ENCODE data around the gene MAN1A2. TPM values are rescaled to one million over a fixed set of nuclear protein-coding genes. Genes with fewer than 3 reads are reported as not detected.
"Not testable (repeated sequence)": the region's sequence is repeated elsewhere in the genome, so short reads cannot be mapped to it uniquely, and the experiment has no call there.

Gene MAN1A2
- total RNA-seq, 1 experiment from 2014 or later = 33.4 TPM

DNA sequence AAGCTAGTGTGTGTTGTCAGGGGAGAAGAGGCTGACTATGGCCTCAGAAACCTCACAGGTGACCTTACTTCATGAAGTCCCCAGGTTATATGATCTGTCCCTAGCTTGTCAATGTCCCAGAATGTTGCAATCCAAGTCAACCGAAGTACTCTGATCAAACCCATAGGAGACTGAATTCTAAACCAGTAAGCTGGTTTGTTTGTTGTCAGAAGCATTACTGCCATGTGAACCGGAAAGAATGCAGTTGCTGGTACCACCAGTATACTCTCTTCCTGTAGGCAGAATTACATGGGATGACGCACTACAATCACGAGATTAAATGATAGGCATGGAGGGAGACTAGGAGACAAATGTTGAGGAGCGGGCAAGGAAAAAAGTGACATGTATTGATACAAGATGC, 26.1 kb upstream of the MAN1A2 start:
- H3K4me1 Mint-ChIP-seq (ENCODE audit: insufficient read depth, unreplicated experiment) = peaks cover 5% of the 10 kb centered on the region
- ChIA-PET POLR2A (interaction anchor here (0.5 to 1.5 kb wide), 2 partner anchors 19 to 45 kb away, joined by 3 read pairs; no protein-coding TSS in a partner anchor), CTCF (interaction anchor here (0.6 to 1.5 kb wide), 4 partner anchors 28 to 193 kb away, joined by 3 to 4 read pairs (median 3); no protein-coding TSS in a partner anchor)
- no peak overlapping the region for H3K27ac Mint-ChIP-seq (ENCODE audit: low read depth, unreplicated experiment)
- H3K4me3 Mint-ChIP-seq (ENCODE audit: unreplicated experiment) = no peak overlapping the region
- intact Hi-C loops (cut with micrococcal nuclease) = no loop called here
- TF ChIP-seq, protein P1, sequence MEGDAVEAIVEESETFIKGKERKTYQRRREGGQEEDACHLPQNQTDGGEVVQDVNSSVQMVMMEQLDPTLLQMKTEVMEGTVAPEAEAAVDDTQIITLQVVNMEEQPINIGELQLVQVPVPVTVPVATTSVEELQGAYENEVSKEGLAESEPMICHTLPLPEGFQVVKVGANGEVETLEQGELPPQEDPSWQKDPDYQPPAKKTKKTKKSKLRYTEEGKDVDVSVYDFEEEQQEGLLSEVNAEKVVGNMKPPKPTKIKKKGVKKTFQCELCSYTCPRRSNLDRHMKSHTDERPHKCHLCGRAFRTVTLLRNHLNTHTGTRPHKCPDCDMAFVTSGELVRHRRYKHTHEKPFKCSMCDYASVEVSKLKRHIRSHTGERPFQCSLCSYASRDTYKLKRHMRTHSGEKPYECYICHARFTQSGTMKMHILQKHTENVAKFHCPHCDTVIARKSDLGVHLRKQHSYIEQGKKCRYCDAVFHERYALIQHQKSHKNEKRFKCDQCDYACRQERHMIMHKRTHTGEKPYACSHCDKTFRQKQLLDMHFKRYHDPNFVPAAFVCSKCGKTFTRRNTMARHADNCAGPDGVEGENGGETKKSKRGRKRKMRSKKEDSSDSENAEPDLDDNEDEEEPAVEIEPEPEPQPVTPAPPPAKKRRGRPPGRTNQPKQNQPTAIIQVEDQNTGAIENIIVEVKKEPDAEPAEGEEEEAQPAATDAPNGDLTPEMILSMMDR (IDR thresholded peaks at IDR 0.05; ENCODE audit: unreplicated experiment) = no peak
- no peak for DNase-seq (ENCODE audit: unreplicated experiment)
- no peaks in the 10 kb centered on the region for H3K27me3 Mint-ChIP-seq (ENCODE audit: insufficient read depth, unreplicated experiment)
- H3K9me3 Mint-ChIP-seq (ENCODE audit: unreplicated experiment) = no peaks in the 10 kb centered on the region
- no peaks in the 10 kb centered on the region for H3K36me3 Mint-ChIP-seq (ENCODE audit: insufficient read depth, unreplicated experiment)
- no TSS peak for BruUV-seq (replicated peaks)

DNA sequence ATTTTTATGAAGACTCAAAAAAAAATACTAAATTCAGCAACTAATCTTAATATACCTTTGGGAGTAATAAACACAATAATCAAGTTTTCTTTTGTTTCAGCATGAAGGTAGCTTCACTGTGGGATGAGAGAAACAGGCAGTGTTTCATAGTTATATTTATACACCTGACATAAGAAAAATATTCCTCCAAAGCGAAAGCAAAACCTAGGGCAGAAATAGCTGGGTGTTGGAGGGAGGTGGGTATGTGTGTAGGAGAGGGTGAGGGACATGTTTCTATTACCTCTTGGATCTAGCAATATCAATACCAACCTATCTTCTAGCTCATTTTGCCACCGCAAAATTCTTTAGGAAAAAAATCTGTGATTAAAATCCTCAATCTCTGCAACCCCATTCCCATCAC, 24.9 kb upstream of the MAN1A2 start:
- Mint-ChIP-seq H3K4me3 (ENCODE audit: unreplicated experiment) (no peak overlapping the region), H3K27me3 (ENCODE audit: insufficient read depth, unreplicated experiment) (no peaks in the 10 kb centered on the region), H3K9me3 (ENCODE audit: unreplicated experiment) (no peaks in the 10 kb centered on the region), H3K27ac (ENCODE audit: low read depth, unreplicated experiment) (no peak overlapping the region), H3K36me3 (ENCODE audit: insufficient read depth, unreplicated experiment) (no peaks in the 10 kb centered on the region), H3K4me1 (ENCODE audit: insufficient read depth, unreplicated experiment) (peaks cover 11% of the 10 kb centered on the region)
- TF ChIP-seq, protein P1 (IDR thresholded peaks at IDR 0.05; ENCODE audit: unreplicated experiment) = no peak
- no peak for DNase-seq (ENCODE audit: unreplicated experiment)
- ChIA-PET POLR2A (interaction anchor here (0.6 kb wide), 1 partner anchor 21 kb away, joined by 4 read pairs; no protein-coding TSS in a partner anchor), CTCF (no interaction called here)
- intact Hi-C loops (cut with micrococcal nuclease) = no loop called here
- BruUV-seq (replicated peaks) = no TSS peak

DNA sequence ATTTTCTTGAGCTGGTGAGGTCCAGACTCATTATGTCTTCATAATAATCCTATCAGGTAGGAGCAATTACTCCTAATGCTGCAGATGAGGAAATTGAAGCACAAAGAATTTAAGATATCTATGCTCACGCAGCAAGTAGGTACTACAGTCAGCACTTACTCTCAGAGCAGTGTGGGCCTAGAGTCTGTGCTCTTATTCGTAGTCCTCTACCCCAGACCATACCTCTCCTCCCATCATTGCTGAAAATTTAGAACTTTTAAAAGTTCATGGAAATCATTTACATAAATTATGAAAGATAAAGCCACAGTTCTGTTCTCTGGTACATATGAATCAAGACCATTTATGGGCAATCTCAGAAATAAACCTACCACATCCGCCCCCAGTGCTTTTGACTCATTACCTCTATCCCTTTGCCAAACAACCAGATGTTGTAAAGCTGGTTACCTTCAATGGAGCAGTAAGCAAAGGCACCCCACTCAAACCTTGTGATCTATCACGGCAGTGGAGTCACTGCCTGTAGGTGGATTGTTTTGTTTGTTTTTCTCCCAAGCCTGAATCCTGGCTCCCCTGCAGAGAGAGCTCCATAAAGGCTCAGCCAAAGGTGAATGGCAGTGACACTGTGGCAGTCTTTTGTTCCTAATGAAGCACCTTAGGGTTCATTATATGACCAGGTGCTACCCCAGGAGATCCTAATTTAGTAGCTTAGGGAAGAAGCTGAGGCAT, 20.9 kb upstream of the MAN1A2 start:
- no peak overlapping the region for H3K27ac Mint-ChIP-seq (ENCODE audit: low read depth, unreplicated experiment)
- TF ChIP-seq, protein P1 (IDR thresholded peaks at IDR 0.05; ENCODE audit: unreplicated experiment) = no peak
- no TSS peak for BruUV-seq (replicated peaks)
- DNase-seq (ENCODE audit: unreplicated experiment) = peak; percentile 46
- H3K4me1 Mint-ChIP-seq (ENCODE audit: insufficient read depth, unreplicated experiment) = peaks cover 11% of the 10 kb centered on the region
- ChIA-PET POLR2A (interaction anchor here (0.9 kb wide), 1 partner anchor 21 kb away, joined by 3 read pairs; the partner anchor contains the start of gene MAN1A2), CTCF (interaction anchor here (0.7 kb wide), 1 partner anchor 413 kb away, joined by 3 read pairs; no protein-coding TSS in a partner anchor)
- no peaks in the 10 kb centered on the region for H3K27me3 Mint-ChIP-seq (ENCODE audit: insufficient read depth, unreplicated experiment)
- no peak overlapping the region for H3K4me3 Mint-ChIP-seq (ENCODE audit: unreplicated experiment)
- no peaks in the 10 kb centered on the region for H3K36me3 Mint-ChIP-seq (ENCODE audit: insufficient read depth, unreplicated experiment)
- intact Hi-C loops (cut with micrococcal nuclease) = no loop called here
- no peaks in the 10 kb centered on the region for H3K9me3 Mint-ChIP-seq (ENCODE audit: unreplicated experiment)

DNA sequence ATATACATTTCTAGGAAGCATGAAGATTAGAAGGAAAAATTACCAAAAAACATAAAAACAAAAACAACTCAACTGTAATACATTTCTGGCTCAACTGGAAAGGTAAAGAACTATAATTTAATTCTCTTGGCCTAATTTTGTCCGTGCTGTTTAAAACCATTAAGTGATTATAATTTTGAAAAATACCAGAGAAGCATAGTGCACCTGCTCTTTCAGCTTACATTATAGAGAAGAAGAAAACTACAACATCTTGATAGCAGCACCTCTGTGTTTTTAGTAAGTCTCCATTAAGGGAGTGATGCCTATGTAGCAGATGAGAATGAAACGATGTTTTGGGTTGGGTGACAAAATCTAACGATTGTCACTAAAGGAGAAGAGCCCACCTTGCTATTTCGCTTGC, 19.3 kb upstream of the MAN1A2 start:
- ChIA-PET POLR2A (no interaction called here), CTCF (no interaction called here)
- intact Hi-C loops (cut with micrococcal nuclease) = no loop called here
- no peak for DNase-seq (ENCODE audit: unreplicated experiment)
- no TSS peak for BruUV-seq (replicated peaks)
- H3K36me3 Mint-ChIP-seq (ENCODE audit: insufficient read depth, unreplicated experiment) = no peaks in the 10 kb centered on the region
- no peaks in the 10 kb centered on the region for H3K27me3 Mint-ChIP-seq (ENCODE audit: insufficient read depth, unreplicated experiment)
- no peak overlapping the region for H3K4me3 Mint-ChIP-seq (ENCODE audit: unreplicated experiment)
- no peak overlapping the region for H3K27ac Mint-ChIP-seq (ENCODE audit: low read depth, unreplicated experiment)
- TF ChIP-seq, protein P1 (IDR thresholded peaks at IDR 0.05; ENCODE audit: unreplicated experiment) = no peak
- no peaks in the 10 kb centered on the region for H3K9me3 Mint-ChIP-seq (ENCODE audit: unreplicated experiment)
- H3K4me1 Mint-ChIP-seq (ENCODE audit: insufficient read depth, unreplicated experiment) = peaks cover 6% of the 10 kb centered on the region

DNA sequence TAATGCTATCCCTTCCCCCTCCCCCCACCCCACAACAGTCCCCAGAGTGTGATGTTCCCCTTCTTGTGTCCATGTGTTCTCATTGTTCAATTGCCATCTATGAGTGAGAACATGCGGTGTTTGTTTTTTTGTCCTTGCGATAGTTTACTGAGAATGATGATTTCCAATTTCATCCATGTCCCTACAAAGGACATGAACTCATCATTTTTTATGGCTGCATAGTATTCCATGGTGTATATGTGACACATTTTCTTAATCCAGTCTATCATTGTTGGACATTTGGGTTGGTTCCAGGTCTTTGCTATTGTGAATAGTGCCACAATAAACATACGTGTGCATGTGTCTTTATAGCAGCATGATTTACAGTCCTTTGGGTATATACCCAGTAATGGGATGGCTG, 14.6 kb upstream of the MAN1A2 start:
- H3K4me3 Mint-ChIP-seq (ENCODE audit: unreplicated experiment); H3K27me3 Mint-ChIP-seq (ENCODE audit: insufficient read depth, unreplicated experiment); POLR2A ChIA-PET; H3K9me3 Mint-ChIP-seq (ENCODE audit: unreplicated experiment); H3K4me1 Mint-ChIP-seq (ENCODE audit: insufficient read depth, unreplicated experiment); DNase-seq (ENCODE audit: unreplicated experiment); CTCF ChIA-PET; BruUV-seq (replicated peaks); intact Hi-C loops (cut with micrococcal nuclease); H3K36me3 Mint-ChIP-seq (ENCODE audit: insufficient read depth, unreplicated experiment); H3K27ac Mint-ChIP-seq (ENCODE audit: low read depth, unreplicated experiment): not testable (repeated sequence)

DNA sequence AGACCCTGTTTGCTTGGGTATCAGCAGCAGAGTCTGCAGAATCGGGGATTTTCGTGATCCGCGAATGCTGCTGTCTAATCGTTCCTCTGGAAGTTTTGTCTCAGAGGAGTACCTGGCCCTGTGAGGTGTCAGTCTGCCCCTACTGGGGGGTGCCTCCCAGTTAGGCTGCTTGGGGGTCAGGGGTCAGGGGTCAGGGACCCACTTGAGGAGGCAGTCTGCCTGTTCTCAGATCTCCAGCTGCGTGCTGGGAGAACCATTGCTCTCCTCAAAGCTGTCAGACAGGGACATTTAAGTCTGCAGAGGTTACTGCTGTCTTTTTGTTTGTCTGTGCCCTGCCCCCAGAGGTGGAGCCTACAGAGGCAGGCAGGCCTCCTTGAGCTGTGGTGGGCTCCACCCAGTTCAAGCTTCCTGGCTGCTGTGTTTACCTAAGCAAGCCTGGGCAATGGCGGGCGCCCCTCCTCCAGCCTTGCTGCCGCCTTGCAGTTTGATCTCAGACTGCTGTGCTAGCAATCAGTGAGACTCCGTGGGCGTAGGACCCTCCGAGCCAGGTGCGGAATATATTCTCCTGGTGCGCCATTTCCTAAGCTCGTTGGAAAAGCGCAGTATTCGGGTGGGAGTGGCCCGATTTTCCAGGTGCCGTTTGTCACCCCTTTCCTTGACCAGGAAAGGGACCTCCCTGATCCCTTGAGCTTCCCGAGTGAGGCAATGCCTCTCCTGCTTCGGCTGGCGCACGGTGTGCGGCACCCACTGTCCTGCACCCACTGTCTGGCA, 9.2 kb upstream of the MAN1A2 start:
- intact Hi-C loops (cut with micrococcal nuclease) = not testable (repeated sequence)

More for the DNA sequence above, 9.2 kb upstream of the MAN1A2 start:
- H3K27me3 Mint-ChIP-seq (ENCODE audit: insufficient read depth, unreplicated experiment); CTCF ChIA-PET; BruUV-seq (replicated peaks); DNase-seq (ENCODE audit: unreplicated experiment); H3K4me3 Mint-ChIP-seq (ENCODE audit: unreplicated experiment); POLR2A ChIA-PET; H3K27ac Mint-ChIP-seq (ENCODE audit: low read depth, unreplicated experiment); H3K9me3 Mint-ChIP-seq (ENCODE audit: unreplicated experiment); H3K4me1 Mint-ChIP-seq (ENCODE audit: insufficient read depth, unreplicated experiment); H3K36me3 Mint-ChIP-seq (ENCODE audit: insufficient read depth, unreplicated experiment): not testable (repeated sequence)

Data from MCF 10A (cell line).